KMS-11 (cell line): ENCODE data around the gene PDXDC1.
A peak's percentile ranks its signal among the peaks of the same experiment; 100 is the strongest.
"Not testable (repeated sequence)": the region's sequence is repeated elsewhere in the genome, so short reads cannot be mapped to it uniquely, and the experiment has no call there.

ENCODE experiments used
- H2AFZ ChIP-seq: fragments of 200-600 bp; sonication (generic); 2 replicates; pipeline ENCODE4 v1.6.1; 2016; ENCODE audit warnings: antibody characterized with exemption, mixed run types, low read depth
- H3K27ac ChIP-seq: fragments of 200-600 bp; sonication (generic); 2 replicates; pipeline ENCODE4 v1.6.1; 2016; ENCODE audit warnings: mild to moderate bottlenecking, mixed run types
- H3K27me3 ChIP-seq: fragments of 200-600 bp; sonication (generic); 2 replicates; pipeline ENCODE4 v1.6.1; 2017; ENCODE audit warnings: mild to moderate bottlenecking, low read depth, mixed run types, moderate library complexity; ENCODE audit not compliant: insufficient read depth
- H3K36me3 ChIP-seq: fragments of 200-600 bp; sonication (generic); 2 replicates; pipeline ENCODE4 v1.6.1; 2017; ENCODE audit warnings: mild to moderate bottlenecking, mixed run types; ENCODE audit not compliant: insufficient read depth
- H3K4me1 ChIP-seq: fragments of 200-600 bp; sonication (generic); 2 replicates; pipeline ENCODE4 v1.6.1; 2016; ENCODE audit warnings: mild to moderate bottlenecking, low read depth, mixed run types; ENCODE audit not compliant: poor library complexity, severe bottlenecking
- H3K4me2 ChIP-seq: fragments of 200-600 bp; sonication (generic); 2 replicates; pipeline ENCODE4 v1.7.0; 2016; ENCODE audit warnings: mild to moderate bottlenecking, mixed run types
- H3K4me3 ChIP-seq: fragments of 200-600 bp; sonication (generic); IDR thresholded peaks from 2 replicates; pipeline ENCODE4 v1.6.1; 2017; ENCODE audit warnings: low read depth, low read length, mixed read lengths; ENCODE audit not compliant: insufficient read depth
- H3K79me2 ChIP-seq: fragments of 200-600 bp; sonication (generic); 2 replicates; pipeline ENCODE4 v1.6.1; 2016; ENCODE audit warnings: low read depth, mixed run types; ENCODE audit not compliant: insufficient read depth
- H3K9ac ChIP-seq: fragments of 200-600 bp; sonication (generic); 2 replicates; pipeline ENCODE4 v1.6.1; 2016; ENCODE audit warnings: mild to moderate bottlenecking, mixed run types
- H4K20me1 ChIP-seq: fragments of 200-600 bp; sonication (generic); 2 replicates; pipeline ENCODE4 v1.6.1; 2016; ENCODE audit warnings: mild to moderate bottlenecking, mixed run types; ENCODE audit not compliant: insufficient read depth
- TF ChIP-seq, protein P1 (sequence below): fragments of 200-600 bp; sonication (generic); conservative IDR thresholded peaks from 2 replicates; pipeline ENCODE4 v1.6.1; 2017; ENCODE audit warnings: low read depth, mild to moderate bottlenecking, antibody characterized with exemption, low read length, moderate library complexity, mixed read lengths

The PDXDC1 gene

GRCh38 chr16:15071916-15072769 is 97.3 kb downstream of the PDXDC1 start:
- not testable (repeated sequence) for H3K27ac ChIP-seq, H3K4me2 ChIP-seq, H3K79me2 ChIP-seq, H3K27me3 ChIP-seq, H3K9ac ChIP-seq, H2AFZ ChIP-seq, H4K20me1 ChIP-seq, H3K36me3 ChIP-seq, H3K4me3 ChIP-seq
- H3K4me1 ChIP-seq, result peaks cover 10% of the 10 kb centered on the region
- TF ChIP-seq, protein P1, sequence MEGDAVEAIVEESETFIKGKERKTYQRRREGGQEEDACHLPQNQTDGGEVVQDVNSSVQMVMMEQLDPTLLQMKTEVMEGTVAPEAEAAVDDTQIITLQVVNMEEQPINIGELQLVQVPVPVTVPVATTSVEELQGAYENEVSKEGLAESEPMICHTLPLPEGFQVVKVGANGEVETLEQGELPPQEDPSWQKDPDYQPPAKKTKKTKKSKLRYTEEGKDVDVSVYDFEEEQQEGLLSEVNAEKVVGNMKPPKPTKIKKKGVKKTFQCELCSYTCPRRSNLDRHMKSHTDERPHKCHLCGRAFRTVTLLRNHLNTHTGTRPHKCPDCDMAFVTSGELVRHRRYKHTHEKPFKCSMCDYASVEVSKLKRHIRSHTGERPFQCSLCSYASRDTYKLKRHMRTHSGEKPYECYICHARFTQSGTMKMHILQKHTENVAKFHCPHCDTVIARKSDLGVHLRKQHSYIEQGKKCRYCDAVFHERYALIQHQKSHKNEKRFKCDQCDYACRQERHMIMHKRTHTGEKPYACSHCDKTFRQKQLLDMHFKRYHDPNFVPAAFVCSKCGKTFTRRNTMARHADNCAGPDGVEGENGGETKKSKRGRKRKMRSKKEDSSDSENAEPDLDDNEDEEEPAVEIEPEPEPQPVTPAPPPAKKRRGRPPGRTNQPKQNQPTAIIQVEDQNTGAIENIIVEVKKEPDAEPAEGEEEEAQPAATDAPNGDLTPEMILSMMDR, result peak; percentile 68

DNA sequence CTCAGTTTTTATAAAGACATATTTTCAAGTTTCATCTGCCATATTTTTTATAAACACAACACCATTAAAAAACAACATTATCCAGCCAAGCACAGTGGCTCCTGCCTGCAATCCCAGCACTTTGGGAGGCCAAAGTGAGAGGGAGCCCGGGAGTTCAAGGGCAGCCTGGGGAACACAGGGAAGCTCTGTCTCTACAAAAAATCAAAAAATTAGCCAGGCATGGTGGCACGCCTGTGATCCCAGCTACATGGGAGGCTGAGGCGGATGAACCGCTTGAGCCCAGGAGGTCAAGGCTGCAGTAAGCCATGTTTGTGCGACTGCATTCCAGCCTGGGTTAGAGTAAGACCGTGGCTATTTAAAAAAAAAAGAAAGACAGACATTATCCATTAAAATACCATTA is 98.3 kb downstream of the PDXDC1 start:
- Histone ChIP-seq H4K20me1 (0 out of 2 replicates have a peak, but pooled peaks cover 4% of the 10 kb centered on the region), H3K27me3 (no peaks in the 10 kb centered on the region), H3K27ac (no peak overlapping the region), H3K36me3 (no peaks in the 10 kb centered on the region), H3K4me2 (no peak overlapping the region), H2AFZ (no peak overlapping the region), H3K4me3 (no peak overlapping the region), H3K4me1 (peaks cover 10% of the 10 kb centered on the region), H3K9ac (no peak overlapping the region), H3K79me2 (no peaks in the 10 kb centered on the region)
- TF ChIP-seq, protein P1, result no peak

DNA sequence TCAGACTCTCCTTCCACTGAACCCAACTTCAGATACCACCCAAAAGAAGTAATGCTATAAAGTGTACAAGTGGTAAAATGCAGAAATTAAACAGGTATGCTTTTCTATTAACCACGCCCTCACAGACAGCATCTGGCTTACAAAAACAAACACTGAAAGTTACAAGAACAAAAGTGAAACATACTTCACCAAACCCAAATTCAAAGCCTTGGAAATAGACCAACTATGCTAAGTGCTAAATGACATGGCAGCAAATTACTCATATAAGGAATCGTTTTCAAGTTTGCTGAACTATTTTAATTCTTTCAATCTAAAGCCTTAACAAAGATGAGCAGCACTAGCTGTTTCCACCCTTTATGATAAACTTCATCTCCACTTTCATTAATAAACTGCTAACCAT is 101.3 kb downstream of the PDXDC1 start:
- H3K27ac ChIP-seq, H3K4me3 ChIP-seq, H3K4me1 ChIP-seq, H3K9ac ChIP-seq, H3K79me2 ChIP-seq, H3K36me3 ChIP-seq, H4K20me1 ChIP-seq, H3K4me2 ChIP-seq, H2AFZ ChIP-seq, H3K27me3 ChIP-seq: not testable (repeated sequence)

DNA sequence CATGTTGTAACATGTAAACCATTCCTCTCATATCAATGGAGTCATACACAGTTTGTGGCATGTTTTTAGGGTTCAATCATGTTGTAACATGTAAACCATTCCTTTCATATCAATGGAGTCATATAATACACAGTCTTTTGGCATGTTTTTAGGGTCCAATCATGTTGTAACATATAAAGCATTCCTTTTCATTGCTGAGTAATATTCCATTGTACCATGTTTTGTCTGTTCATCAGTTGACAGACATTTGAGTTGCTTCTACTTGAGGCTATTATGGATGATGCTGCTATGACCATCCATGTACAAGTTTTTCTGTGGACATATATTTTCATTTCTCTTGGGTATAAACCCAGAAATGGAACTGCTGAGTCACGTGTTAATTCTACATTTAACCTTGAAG is 106.1 kb downstream of the PDXDC1 start:
- not testable (repeated sequence) for H4K20me1 ChIP-seq, H2AFZ ChIP-seq, H3K4me3 ChIP-seq, H3K79me2 ChIP-seq, H3K27ac ChIP-seq, H3K4me1 ChIP-seq, H3K4me2 ChIP-seq, H3K9ac ChIP-seq, H3K36me3 ChIP-seq, H3K27me3 ChIP-seq

DNA sequence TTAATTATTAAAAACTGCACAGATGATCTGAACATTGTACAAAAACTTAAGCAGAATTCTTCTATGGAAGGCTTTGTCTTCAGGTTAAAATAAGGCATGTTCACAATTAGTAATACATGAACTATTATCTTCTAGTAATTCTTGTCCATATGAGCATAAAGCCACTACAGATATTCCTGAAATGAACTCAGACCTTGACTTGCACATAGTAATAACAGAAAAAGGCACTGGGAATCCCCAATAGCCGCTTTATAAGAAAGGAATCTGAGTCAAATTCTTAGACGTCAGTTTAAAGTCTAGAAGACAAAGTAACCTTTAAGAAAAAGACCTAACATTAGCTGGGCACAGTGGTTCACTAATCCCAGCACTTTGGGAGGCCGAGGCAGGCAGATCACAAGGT is 108.0 kb downstream of the PDXDC1 start:
- not testable (repeated sequence) for H3K27me3 ChIP-seq, H4K20me1 ChIP-seq, H3K4me2 ChIP-seq, H2AFZ ChIP-seq, H3K36me3 ChIP-seq, H3K79me2 ChIP-seq, H3K27ac ChIP-seq, H3K9ac ChIP-seq, H3K4me3 ChIP-seq, H3K4me1 ChIP-seq

- not testable (repeated sequence) for H3K27me3 ChIP-seq, H3K27ac ChIP-seq, H3K4me2 ChIP-seq, H3K9ac ChIP-seq, H3K4me3 ChIP-seq, H2AFZ ChIP-seq, H4K20me1 ChIP-seq
- Histone ChIP-seq H3K36me3 (peaks cover 10% of the 10 kb centered on the region; the same call in 1 of the 2 replicates), H3K4me1 (peaks cover 12% of the 10 kb centered on the region), H3K79me2 (peaks cover 20% of the 10 kb centered on the region)
These were observed 115.9 kb downstream of the PDXDC1 start for GRCh38 chr16:15090663-15091269.

GRCh38 chr16:15093571-15093954 is 118.7 kb downstream of the PDXDC1 start:
- Histone ChIP-seq H3K27ac (peak overlapping the region; percentile 13; the same call in 1 of the 2 replicates), H3K79me2 (peaks cover 16% of the 10 kb centered on the region), H2AFZ (peak overlapping the region; percentile 93; the same call in 1 of the 2 replicates), H3K4me1 (peaks cover 12% of the 10 kb centered on the region), H3K9ac (peak overlapping the region; percentile 44; the same call in 1 of the 2 replicates), H3K36me3 (peaks cover 10% of the 10 kb centered on the region; the same call in 1 of the 2 replicates), H3K4me2 (peak overlapping the region; percentile 94)
- not testable (repeated sequence) for H4K20me1 ChIP-seq, H3K27me3 ChIP-seq, H3K4me3 ChIP-seq

GRCh38 chr16:15093955-15094827 is 119.4 kb downstream of the PDXDC1 start, which contains the start of gene RRN3:
TSS of gene RRN3 (minus strand) at chr16:15094272. CDS start at chr16:15094233, 39 bp downstream.
- peak within 1 kb of the TSS; percentile 93 for H2AFZ ChIP-seq
- not testable (repeated sequence) for H3K36me3 ChIP-seq, H3K27me3 ChIP-seq, H4K20me1 ChIP-seq, H3K4me3 ChIP-seq
- H3K79me2 ChIP-seq, result peaks cover 16% of the 10 kb centered on the region
- H3K4me2 ChIP-seq, result peak within 1 kb of the TSS; percentile 94
- peak within 1 kb of the TSS; percentile 44; the same call in 1 of the 2 replicates for H3K9ac ChIP-seq
- H3K27ac ChIP-seq, result peak within 1 kb of the TSS; percentile 45
- H3K4me1 ChIP-seq, result peaks cover 12% of the 10 kb centered on the region
